C4-2B (cell line): Measurements from ENCODE around the gene TWSG1.

Source experiments
- H3K27ac ChIP-seq: fragments of 450-650 bp; 2 replicates; pipeline ENCODE4 v1.5.1; 2017
- ZFX ChIP-seq: fragments of 450-650 bp; IDR thresholded peaks from 2 replicates; pipeline ENCODE4 v1.6.1; 2017
- TF ChIP-seq, protein P1 (sequence below): fragments of 450-650 bp; conservative IDR thresholded peaks from 2 replicates; pipeline ENCODE4 v1.5.1; 2017; ENCODE audit warnings: mild to moderate bottlenecking

The TWSG1 gene

DNA sequence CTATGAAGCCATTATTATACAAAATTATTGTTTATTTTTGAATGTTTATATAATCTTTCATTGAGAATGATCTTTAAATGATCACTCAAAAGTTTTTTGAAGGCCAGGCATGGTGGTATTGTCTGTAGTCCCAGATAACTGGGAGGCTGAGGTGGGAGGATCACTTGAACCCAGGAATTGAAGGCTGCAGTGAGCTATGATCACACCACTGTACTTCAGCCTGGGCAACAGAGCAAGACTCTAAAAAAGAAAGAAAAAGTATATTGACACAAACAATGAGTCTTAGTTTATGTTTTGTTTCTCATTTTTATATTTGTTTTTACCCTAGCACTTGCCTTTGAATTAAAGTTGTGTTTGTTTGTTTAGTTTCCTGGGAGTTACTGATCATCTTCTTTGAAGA, 2.3 kb downstream of the TWSG1 start:
- no peak overlapping the region for H3K27ac ChIP-seq
- TF ChIP-seq ZFX = no peak
- TF ChIP-seq, protein P1, sequence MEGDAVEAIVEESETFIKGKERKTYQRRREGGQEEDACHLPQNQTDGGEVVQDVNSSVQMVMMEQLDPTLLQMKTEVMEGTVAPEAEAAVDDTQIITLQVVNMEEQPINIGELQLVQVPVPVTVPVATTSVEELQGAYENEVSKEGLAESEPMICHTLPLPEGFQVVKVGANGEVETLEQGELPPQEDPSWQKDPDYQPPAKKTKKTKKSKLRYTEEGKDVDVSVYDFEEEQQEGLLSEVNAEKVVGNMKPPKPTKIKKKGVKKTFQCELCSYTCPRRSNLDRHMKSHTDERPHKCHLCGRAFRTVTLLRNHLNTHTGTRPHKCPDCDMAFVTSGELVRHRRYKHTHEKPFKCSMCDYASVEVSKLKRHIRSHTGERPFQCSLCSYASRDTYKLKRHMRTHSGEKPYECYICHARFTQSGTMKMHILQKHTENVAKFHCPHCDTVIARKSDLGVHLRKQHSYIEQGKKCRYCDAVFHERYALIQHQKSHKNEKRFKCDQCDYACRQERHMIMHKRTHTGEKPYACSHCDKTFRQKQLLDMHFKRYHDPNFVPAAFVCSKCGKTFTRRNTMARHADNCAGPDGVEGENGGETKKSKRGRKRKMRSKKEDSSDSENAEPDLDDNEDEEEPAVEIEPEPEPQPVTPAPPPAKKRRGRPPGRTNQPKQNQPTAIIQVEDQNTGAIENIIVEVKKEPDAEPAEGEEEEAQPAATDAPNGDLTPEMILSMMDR = no peak

DNA sequence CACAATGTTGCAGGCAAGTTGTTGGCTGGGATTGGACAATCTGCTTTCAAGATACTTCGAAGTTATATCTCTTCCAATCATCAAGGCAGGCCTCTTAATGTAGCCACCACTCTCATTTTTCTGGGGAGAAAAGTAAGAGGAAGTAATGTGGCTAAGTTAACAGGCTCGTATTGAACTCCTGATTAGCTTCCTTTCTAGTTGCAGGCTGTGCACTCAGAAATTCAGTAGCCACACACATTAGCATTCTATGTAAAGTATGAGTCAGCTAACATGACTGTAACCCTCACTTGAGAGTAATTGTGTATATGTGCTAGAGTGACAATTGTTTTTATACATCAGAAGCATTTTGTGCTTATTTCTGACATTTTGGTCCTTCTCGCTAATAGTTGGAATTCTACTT, 3.3 kb downstream of the TWSG1 start:
- no peak overlapping the region for H3K27ac ChIP-seq

DNA sequence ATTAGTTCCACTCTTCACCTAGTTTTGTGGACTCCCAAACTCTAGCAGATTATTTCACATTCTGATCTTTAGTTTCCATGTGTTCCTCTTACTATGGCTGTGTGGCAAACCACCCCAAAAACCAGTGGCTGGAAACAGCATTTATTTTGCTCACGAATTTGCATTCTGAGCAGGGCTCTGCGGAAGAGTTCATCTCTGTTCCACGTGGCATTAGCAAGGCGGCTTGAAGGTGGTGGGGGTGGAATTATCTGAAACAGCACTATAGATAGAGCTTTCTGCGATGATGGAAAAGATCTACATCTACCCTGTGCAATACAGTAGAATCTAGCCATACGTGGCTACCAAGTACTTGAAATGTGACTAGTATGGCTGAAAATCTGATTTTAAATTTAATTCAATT, 5.9 kb downstream of the TWSG1 start:
- no peak for TF ChIP-seq ZFX
- TF ChIP-seq, protein P1 = no peak
- no peak overlapping the region for H3K27ac ChIP-seq

More for the DNA sequence above, 3.3 kb downstream of the TWSG1 start:
- TF ChIP-seq, protein P1 = no peak
- no peak for TF ChIP-seq ZFX

DNA sequence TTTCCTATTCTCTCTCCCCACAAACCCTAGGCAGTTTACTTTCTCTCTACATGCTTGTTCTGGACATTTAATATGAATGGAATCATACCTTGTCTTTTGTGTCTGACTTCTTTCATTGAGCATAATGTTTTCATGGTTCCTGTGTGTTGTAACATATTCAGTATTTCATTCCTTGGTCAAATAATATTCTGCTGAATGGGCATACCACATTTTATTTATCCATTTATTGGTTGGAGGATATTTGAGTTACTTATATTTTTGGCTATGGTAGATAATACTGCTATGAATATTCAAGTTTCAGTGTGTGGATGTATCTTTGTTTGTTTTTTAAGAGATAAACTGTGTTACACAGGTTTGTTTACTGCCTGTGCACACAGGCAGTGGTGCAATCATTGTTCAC, 9.0 kb downstream of the TWSG1 start:
- no peak overlapping the region for H3K27ac ChIP-seq
- TF ChIP-seq, protein P1 = no peak
- no peak for TF ChIP-seq ZFX

DNA sequence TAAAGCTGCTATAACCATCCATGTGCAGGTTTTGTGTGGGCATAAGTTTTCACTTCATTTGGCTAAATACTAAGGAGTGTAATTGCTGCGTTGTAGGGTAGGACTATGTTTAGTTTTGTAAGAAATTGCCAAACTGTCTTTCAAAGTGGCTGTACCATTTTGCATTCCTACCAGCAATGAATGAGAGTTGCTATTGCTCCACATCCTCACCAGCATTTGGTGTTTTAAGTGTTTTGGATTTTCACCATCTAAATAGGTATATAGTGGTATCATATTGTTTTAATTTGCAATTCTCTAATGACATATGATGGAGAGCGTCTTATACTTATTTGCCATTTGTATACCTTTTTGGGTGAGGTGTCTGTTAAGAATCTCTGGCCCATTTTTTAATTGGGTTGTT, 12.2 kb downstream of the TWSG1 start:
- H3K27ac ChIP-seq = no peak overlapping the region
- TF ChIP-seq, protein P1 = no peak
- TF ChIP-seq ZFX = no peak

DNA sequence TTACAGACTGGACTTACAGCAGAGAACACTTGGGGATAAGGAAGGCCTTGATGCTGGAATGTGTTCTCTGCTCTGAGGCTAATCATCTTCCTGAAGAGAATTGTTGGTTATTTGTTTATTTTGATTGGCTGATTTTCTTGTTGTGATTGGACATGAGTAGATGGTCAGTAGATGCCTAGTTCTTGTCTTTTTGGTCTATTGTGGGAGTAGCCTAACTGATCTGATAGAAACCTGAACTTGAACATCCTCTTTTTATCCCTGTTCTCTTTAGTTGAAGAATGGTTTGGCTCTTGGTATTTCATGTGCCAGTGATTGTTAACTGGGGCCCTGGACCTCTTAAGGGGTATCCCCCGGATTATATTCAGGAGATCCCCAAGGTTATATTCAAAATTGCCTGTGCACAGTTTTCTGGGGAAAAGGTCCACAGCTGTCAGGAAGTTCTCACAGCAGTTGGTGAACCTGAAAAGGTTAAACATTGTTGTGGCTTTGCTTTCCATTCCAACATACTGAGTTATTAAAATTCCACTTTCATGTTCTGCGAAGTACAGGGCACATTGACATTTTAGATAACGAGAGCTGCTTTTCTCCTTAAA, 13.6 kb downstream of the TWSG1 start:
- TF ChIP-seq, protein P1 = no peak
- no peak for TF ChIP-seq ZFX
- H3K27ac ChIP-seq = no peak overlapping the region

DNA sequence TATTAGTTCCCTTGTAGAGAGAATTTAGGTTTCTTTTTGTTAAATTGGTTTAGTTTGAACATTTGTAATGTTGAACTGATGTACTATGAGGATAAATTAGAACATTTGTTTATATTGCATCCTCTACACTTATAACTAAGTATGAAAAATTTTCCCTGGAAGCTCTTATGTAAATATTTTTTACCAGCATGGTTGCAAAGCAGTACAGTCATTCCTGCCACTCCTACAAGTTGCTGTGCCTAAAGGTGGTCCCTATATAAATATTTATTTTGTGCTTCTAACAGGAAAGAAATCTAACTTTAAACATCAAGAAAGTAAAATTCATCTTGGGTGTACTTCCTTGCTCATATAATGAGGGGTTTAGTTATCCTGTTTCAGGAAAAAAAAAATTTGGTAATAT, 14.2 kb downstream of the TWSG1 start:
- no peak for TF ChIP-seq ZFX
- TF ChIP-seq, protein P1 = no peak

More for the DNA sequence above, 14.2 kb downstream of the TWSG1 start:
- H3K27ac ChIP-seq = no peak overlapping the region
